Measurements from ENCODE around the gene TM6SF1. TPM values are rescaled to one million over a fixed set of nuclear protein-coding genes. Genes with fewer than 3 reads are reported as not detected.

TM6SF1 gene
- total and polyA plus RNA-seq, 2 donors, result 2.9 to 11.7 TPM

- no peaks in the 10 kb centered on the region for H3K9me3 ChIP-seq (ENCODE audit: control insufficient read depth in 2 of 2, insufficient read depth in 1 of 2, low read length in 1 of 2)
- no peaks in the 10 kb centered on the region for H3K27me3 ChIP-seq (ENCODE audit: control insufficient read depth in 2 of 2, insufficient read depth in 1 of 2, low read length in 1 of 2)
- no peaks in the 10 kb centered on the region for H3K36me3 ChIP-seq (ENCODE audit: control insufficient read depth in 2 of 2, insufficient read depth in 2 of 2, low read length in 1 of 2)
- 94% methylated on average over 1 of the region's 1 CpG for WGBS
- H3K4me3 ChIP-seq (ENCODE audit: low read length in 2 of 2), result no peak overlapping the region
- no peak overlapping the region for H3K27ac ChIP-seq (ENCODE audit: low read depth in 1 of 2, low read length in 1 of 2)
- DNase-seq (ENCODE audit: low read depth in 6 of 9, low spot score in 9 of 9), result no peak
- no peaks in the 10 kb centered on the region for H3K4me1 ChIP-seq (ENCODE audit: control insufficient read depth in 2 of 2, insufficient read depth in 2 of 2, low read length in 2 of 2)
These were observed 67.4 kb downstream of the TM6SF1 start for GRCh38 chr15:83174891-83175290.

- DNase-seq (ENCODE audit: low read depth in 6 of 9, low spot score in 9 of 9), result no peak
- no peaks in the 10 kb centered on the region for H3K4me1 ChIP-seq (ENCODE audit: control insufficient read depth in 2 of 2, insufficient read depth in 2 of 2, low read length in 2 of 2)
These were observed 70.9 kb downstream of the TM6SF1 start for GRCh38 chr15:83178390-83178789.

DNA sequence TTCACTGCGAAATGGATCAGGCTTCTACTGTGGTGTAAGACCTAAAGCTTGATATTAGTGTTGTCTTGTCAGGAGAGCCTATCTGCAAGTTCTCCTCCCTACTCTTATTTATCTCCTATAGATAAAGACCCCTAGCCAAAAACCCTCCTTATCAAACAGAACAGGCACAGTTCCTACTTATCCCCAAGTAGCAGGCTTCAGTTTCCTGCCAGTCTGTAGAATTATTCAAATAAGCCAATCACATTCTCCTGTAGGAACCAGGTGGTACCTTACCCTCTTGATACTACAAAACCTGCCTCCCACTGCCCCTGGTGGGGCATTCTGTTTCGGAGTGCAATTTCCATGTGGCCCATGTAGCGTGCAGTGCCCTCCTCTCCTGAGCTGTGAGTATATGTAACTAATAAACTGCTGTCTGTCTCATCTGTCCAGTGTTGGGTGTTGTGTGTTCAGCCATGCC lies 71.5 kb downstream of the TM6SF1 start:
- no peaks in the 10 kb centered on the region for H3K27me3 ChIP-seq (ENCODE audit: control insufficient read depth in 2 of 2, insufficient read depth in 1 of 2, low read length in 1 of 2)
- no peak overlapping the region for H3K27ac ChIP-seq (ENCODE audit: low read depth in 1 of 2, low read length in 1 of 2)
- no peaks in the 10 kb centered on the region for H3K4me1 ChIP-seq (ENCODE audit: control insufficient read depth in 2 of 2, insufficient read depth in 2 of 2, low read length in 2 of 2)
- no peak for DNase-seq (ENCODE audit: low read depth in 6 of 9, low spot score in 9 of 9)
- no peak overlapping the region for H3K4me3 ChIP-seq (ENCODE audit: low read length in 2 of 2)
- H3K9me3 ChIP-seq (ENCODE audit: control insufficient read depth in 2 of 2, insufficient read depth in 1 of 2, low read length in 1 of 2), result no peaks in the 10 kb centered on the region
- no peaks in the 10 kb centered on the region for H3K36me3 ChIP-seq (ENCODE audit: control insufficient read depth in 2 of 2, insufficient read depth in 2 of 2, low read length in 1 of 2)
- 97% methylated on average over 3 of the region's 3 CpGs for WGBS

More at GRCh38 chr15:83178390-83178789, 70.9 kb downstream of the TM6SF1 start:
- Histone ChIP-seq H3K9me3 (ENCODE audit: control insufficient read depth in 2 of 2, insufficient read depth in 1 of 2, low read length in 1 of 2) (no peaks in the 10 kb centered on the region), H3K36me3 (ENCODE audit: control insufficient read depth in 2 of 2, insufficient read depth in 2 of 2, low read length in 1 of 2) (no peaks in the 10 kb centered on the region), H3K27me3 (ENCODE audit: control insufficient read depth in 2 of 2, insufficient read depth in 1 of 2, low read length in 1 of 2) (no peaks in the 10 kb centered on the region), H3K4me3 (ENCODE audit: low read length in 2 of 2) (no peak overlapping the region), H3K27ac (ENCODE audit: low read depth in 1 of 2, low read length in 1 of 2) (no peak overlapping the region)
- 94% methylated on average over 2 of the region's 2 CpGs for WGBS

DNA sequence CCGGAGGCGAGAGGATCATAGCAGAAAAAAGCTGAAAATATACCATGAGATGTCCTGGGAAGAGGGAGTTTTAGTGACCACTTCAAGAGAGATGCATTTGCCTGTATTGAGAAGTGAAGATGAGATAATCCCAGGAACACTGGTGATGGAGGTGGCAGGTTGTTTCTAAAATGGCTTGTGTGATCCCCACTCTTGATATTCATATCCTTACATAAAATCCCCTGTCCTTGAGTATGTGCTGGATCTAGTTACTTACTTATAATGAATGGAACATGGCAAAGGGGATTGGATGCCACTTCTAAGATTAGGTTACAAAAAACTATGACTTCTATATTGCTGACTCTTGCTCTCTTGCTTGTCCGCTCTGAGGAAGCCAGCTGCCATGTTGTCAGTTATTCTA lies 78.1 kb downstream of the TM6SF1 start:
- H3K27ac ChIP-seq (ENCODE audit: low read depth in 1 of 2, low read length in 1 of 2), result no peak overlapping the region
- no peak for DNase-seq (ENCODE audit: low read depth in 6 of 9, low spot score in 9 of 9)
- no peaks in the 10 kb centered on the region for H3K9me3 ChIP-seq (ENCODE audit: control insufficient read depth in 2 of 2, insufficient read depth in 1 of 2, low read length in 1 of 2)
- no peaks in the 10 kb centered on the region for H3K27me3 ChIP-seq (ENCODE audit: control insufficient read depth in 2 of 2, insufficient read depth in 1 of 2, low read length in 1 of 2)
- no peak overlapping the region for H3K4me3 ChIP-seq (ENCODE audit: low read length in 2 of 2)
- 98% methylated on average over 3 of the region's 3 CpGs for WGBS
- H3K4me1 ChIP-seq (ENCODE audit: control insufficient read depth in 2 of 2, insufficient read depth in 2 of 2, low read length in 2 of 2), result no peaks in the 10 kb centered on the region
- no peaks in the 10 kb centered on the region for H3K36me3 ChIP-seq (ENCODE audit: control insufficient read depth in 2 of 2, insufficient read depth in 2 of 2, low read length in 1 of 2)

Other genes starting within 250 kb of the TM6SF1 start
- 7.8 TPM for gene HOMER2, start 154.9 kb upstream of the TM6SF1 start, total RNA-seq
- 5.7 TPM for gene HOMER2, start 154.9 kb upstream of the TM6SF1 start, polyA plus RNA-seq
- 42.0 TPM for gene RAMAC, start 121.4 kb upstream of the TM6SF1 start, total RNA-seq
- gene RAMAC, start 121.4 kb upstream of the TM6SF1 start, polyA plus RNA-seq, result 39.6 TPM
- 19.7 TPM for gene C15orf40, start 96.0 kb upstream of the TM6SF1 start, total RNA-seq
- gene C15orf40, start 96.0 kb upstream of the TM6SF1 start, polyA plus RNA-seq, result 19.6 TPM
- gene BTBD1, start 40.4 kb upstream of the TM6SF1 start, total RNA-seq, result 61.1 TPM
- 44.4 TPM for gene BTBD1, start 40.4 kb upstream of the TM6SF1 start, polyA plus RNA-seq
- 43.1 TPM for gene HDGFL3, start 100.2 kb downstream of the TM6SF1 start, total RNA-seq
- 20.9 TPM for gene HDGFL3, start 100.2 kb downstream of the TM6SF1 start, polyA plus RNA-seq
- gene BNC1, start 177.0 kb downstream of the TM6SF1 start, total RNA-seq, result 1.7 TPM
- gene BNC1, start 177.0 kb downstream of the TM6SF1 start, polyA plus RNA-seq, result 6.8 TPM

Data from thymus (tissue), 11 donors.